T-helper 1 cell treated with Interleukin-12 subunit alpha and Interleukin-12 subunit beta and Interleukin-4 antibody, amounts not matched to agents 30 μg/mL and 1 μg/mL, for 36 hours (primary cell): Measurements from ENCODE around the gene FAM107A.

ENCODE experiments used
- H3K27ac Mint-ChIP-seq: one replicate; pipeline ENCODE4 v1.8.0; 2021; ENCODE audit warnings: mild to moderate bottlenecking, mixed read lengths
- H3K27me3 Mint-ChIP-seq: one replicate; pipeline ENCODE4 v1.8.0; 2021; ENCODE audit warnings: low read depth, mixed read lengths
- H3K36me3 Mint-ChIP-seq: one replicate; pipeline ENCODE4 v1.8.0; 2021; ENCODE audit warnings: low read depth, mixed read lengths
- H3K4me1 Mint-ChIP-seq: one replicate; pipeline ENCODE4 v1.8.0; 2021; ENCODE audit warnings: low read depth, mixed read lengths
- H3K4me3 Mint-ChIP-seq: one replicate; pipeline ENCODE4 v1.8.0; 2021; ENCODE audit warnings: mild to moderate bottlenecking, moderate library complexity, mixed read lengths
- H3K9me3 Mint-ChIP-seq: one replicate; pipeline ENCODE4 v1.8.0; 2021; ENCODE audit warnings: mixed read lengths

FAM107A gene

DNA sequence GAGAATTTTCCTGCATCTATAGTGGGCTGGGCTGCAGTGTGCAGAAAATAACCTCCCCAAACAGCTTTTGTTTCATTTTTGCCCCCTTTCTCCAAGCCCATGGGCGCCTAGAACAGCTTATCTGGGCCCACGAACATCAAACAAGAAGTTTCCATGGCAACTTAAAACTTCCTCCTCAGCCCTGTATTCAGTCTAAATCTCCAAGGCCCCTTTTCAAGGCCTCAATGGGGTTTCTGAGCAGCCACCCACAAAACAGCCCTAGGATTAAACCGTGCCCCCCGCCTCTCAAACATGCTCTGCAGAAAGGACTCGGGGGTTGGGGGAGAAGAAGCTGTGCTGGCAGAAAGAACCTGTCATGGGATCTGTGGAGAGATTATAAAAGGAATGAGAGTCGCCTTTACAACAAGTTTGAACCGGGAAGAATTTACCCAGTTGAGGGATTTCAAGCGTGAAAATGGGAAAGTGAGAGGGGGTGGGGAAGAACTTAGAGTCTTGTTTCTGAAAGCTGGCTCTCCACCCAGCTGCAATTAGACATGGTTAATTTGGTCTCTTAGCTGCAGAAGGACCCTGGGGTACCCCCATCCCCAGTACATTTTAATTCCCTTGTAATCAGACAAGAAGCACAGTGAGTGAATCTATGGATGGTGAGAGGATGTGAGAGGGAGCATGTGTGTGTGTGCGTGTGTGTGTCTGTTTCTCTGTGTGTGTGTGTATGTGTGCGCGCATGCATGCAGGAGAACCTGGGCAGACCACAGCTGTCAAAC lies 4.3 kb upstream of the FAM107A start:
- H3K36me3 Mint-ChIP-seq: no peaks in the 10 kb centered on the region
- peaks cover 41% of the 10 kb centered on the region for H3K27me3 Mint-ChIP-seq
- H3K27ac Mint-ChIP-seq: no peak overlapping the region
- H3K4me3 Mint-ChIP-seq: no peak overlapping the region
- no peaks in the 10 kb centered on the region for H3K9me3 Mint-ChIP-seq
- H3K4me1 Mint-ChIP-seq: peaks cover 14% of the 10 kb centered on the region

DNA sequence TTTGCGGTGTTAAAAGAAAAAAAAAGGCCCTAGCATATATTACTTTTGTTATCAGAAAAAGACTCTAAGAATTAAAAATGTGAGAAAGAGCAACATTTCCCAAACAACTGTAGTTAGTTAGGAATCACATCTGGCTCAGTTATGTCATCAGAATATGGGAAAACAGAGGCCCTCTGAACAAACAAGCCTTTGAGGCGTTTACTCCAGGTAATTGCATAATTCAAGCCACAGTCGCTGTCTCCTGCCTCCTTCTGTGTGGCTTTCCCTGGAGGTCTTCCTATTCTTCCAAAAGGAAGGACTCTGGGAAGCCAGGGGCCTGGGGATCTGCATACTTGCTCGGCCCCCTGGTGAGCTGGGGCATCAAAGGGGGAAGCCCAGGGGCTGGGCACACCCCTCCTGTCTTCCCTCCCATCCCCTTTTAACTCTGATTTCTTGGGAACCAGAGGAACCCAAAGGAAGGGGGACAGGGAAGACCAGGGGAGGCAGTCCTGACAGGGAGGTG lies 3.7 kb upstream of the FAM107A start:
- H3K27me3 Mint-ChIP-seq: peaks cover 34% of the 10 kb centered on the region
- no peak overlapping the region for H3K27ac Mint-ChIP-seq
- H3K4me1 Mint-ChIP-seq: peaks cover 10% of the 10 kb centered on the region
- H3K4me3 Mint-ChIP-seq: no peak overlapping the region
- H3K36me3 Mint-ChIP-seq: no peaks in the 10 kb centered on the region
- no peaks in the 10 kb centered on the region for H3K9me3 Mint-ChIP-seq

DNA sequence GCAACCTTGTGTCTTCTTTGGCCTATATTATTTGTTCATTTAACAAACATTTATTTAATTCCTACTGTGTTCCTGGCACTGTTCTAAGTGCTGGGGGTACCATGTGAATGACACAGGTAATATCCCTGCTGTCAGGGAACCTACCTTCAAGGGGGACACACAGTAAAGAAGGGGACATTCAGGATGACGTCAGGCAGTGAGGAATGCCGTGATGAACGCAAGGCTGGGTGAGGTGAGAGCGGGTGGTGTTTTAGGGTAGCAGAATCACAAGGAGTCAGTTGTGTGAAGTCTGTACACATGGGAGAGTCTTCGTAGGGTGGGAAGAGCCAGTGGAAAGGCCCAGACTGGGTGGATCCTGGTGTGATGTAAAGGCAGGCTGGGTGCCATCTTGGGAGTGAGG lies 1.7 kb upstream of the FAM107A start:
- peaks cover under 1% of the 10 kb centered on the region for H3K4me1 Mint-ChIP-seq
- H3K4me3 Mint-ChIP-seq: no peak overlapping the region
- no peak overlapping the region for H3K27ac Mint-ChIP-seq
- H3K27me3 Mint-ChIP-seq: peaks cover 15% of the 10 kb centered on the region
- H3K9me3 Mint-ChIP-seq: no peaks in the 10 kb centered on the region
- H3K36me3 Mint-ChIP-seq: no peaks in the 10 kb centered on the region

DNA sequence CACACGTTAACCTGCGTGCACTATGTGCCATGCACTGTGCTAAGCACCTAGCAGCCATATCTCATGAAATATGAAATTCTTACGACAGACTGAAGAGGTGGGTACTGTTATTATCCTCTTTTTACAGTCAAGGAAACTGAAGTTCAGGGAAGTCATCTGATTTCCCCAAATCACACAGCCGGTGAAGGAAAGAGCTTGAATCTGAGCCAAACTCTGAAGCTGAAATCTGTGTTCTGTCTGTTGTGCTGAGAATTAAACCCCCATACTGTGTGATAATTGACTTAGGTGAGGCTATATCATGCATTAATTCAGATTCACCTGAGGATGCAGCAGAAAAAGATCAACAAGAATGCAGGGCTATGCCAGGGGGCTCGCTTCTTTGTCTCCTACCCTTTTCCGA lies 475 bp downstream of the FAM107A start:
- H3K4me3 Mint-ChIP-seq: no peak overlapping the region
- H3K4me1 Mint-ChIP-seq: no peaks in the 10 kb centered on the region
- H3K9me3 Mint-ChIP-seq: no peaks in the 10 kb centered on the region
- H3K36me3 Mint-ChIP-seq: no peaks in the 10 kb centered on the region
- no peak overlapping the region for H3K27ac Mint-ChIP-seq
- peaks cover 13% of the 10 kb centered on the region for H3K27me3 Mint-ChIP-seq

DNA sequence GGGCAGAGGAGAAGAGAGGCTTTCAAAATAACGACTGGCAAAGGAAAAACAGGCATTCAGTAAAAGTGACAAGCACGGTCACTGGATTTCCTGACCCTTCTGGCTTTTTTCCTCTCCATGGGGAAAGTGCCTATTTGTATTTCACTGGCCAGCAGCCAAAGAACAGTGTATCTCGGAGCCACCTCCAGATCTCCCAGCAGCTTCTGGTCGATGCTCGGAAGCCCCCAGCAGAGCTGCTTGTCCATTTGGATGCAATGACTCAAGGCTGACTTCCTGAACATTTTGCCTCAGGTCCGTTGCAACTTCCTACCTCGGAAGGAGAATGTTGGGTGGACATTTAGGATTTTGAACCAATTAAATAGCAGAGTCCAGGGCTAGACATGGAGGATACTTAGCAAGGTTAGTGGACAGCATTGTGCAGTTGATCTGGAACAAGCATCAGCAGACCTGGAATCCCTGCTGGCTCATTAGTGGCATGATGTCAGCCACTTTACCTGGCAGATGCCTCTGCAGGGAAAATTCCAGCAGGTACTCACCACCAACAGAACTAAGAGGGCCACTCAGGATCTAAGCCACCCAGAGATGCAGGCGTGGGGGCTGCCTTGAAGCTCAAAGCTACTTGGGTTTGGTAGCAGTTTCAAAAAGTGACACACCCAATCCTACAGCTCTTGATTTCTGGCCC lies 1.1 kb downstream of the FAM107A start:
- peaks cover 8% of the 10 kb centered on the region for H3K27me3 Mint-ChIP-seq
- no peak overlapping the region for H3K27ac Mint-ChIP-seq
- no peaks in the 10 kb centered on the region for H3K4me1 Mint-ChIP-seq
- H3K4me3 Mint-ChIP-seq: no peak overlapping the region
- H3K9me3 Mint-ChIP-seq: no peaks in the 10 kb centered on the region
- H3K36me3 Mint-ChIP-seq: no peaks in the 10 kb centered on the region

DNA sequence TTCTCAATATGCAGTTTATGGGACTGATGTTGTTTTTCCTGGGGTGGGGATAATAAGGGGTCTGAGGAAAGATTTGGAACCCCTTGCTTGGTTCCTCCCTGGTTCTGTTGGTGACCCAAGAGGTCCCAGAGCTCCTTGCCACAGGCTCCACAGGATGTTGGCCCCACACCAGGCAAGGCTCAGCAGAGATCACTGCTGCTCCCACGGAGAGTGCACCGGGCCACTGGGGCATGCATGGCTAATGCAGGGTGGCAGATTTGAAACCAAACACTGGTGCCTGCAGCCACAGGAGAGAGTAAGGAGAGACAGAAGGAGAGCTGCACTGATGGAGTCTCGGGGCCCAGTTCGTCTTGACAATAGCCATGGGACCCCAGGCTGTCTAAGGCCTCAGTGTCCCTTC lies 2.5 kb downstream of the FAM107A start:
- Mint-ChIP-seq H3K27me3 (peaks cover 8% of the 10 kb centered on the region), H3K27ac (no peak overlapping the region), H3K4me3 (no peak overlapping the region), H3K9me3 (no peaks in the 10 kb centered on the region), H3K4me1 (no peaks in the 10 kb centered on the region), H3K36me3 (no peaks in the 10 kb centered on the region)

DNA sequence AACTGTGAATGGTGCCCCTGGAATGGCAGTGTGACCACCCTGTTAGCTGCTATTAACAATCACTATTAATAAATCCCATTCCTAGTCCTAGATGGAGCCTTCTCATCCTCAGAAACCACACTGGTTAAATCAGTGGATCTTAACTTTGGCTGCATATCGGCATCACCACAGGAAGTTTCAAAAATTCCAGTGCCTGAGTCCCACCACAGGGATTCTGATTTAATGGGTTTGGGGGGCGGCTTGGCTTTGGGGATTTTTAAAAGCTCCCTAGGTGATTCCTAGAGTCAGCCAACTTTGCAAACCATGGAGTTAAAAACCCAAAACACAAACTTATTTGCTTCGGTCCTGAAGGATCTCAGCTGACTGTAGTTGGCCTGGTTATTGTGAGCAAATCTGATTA lies 3.1 kb downstream of the FAM107A start:
- H3K4me1 Mint-ChIP-seq: no peaks in the 10 kb centered on the region
- H3K36me3 Mint-ChIP-seq: no peaks in the 10 kb centered on the region
- peaks cover 8% of the 10 kb centered on the region for H3K27me3 Mint-ChIP-seq
- no peak overlapping the region for H3K27ac Mint-ChIP-seq
- H3K4me3 Mint-ChIP-seq: no peak overlapping the region
- no peaks in the 10 kb centered on the region for H3K9me3 Mint-ChIP-seq

DNA sequence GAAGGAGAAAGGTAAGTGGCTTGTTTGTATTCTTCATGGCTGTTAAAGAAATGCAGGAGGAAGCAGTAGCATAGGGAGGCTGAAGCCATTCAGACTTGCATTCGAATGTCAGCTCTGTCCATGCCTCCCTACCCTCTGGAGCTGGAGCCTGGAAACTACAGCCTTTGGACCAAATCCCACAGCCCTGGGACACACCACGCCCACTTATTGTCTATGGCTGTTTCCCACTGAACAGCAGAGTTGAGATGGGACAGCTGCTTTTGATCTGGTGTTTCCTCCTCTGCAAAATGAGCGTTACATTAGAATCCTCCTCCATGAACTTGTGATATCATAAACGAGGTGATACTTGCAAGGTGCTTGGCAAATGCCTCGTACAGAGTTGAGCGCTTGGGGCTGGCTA lies 3.6 kb downstream of the FAM107A start:
- no peaks in the 10 kb centered on the region for H3K36me3 Mint-ChIP-seq
- H3K27ac Mint-ChIP-seq: no peak overlapping the region
- peaks cover 3% of the 10 kb centered on the region for H3K4me1 Mint-ChIP-seq
- H3K9me3 Mint-ChIP-seq: no peaks in the 10 kb centered on the region
- H3K4me3 Mint-ChIP-seq: no peak overlapping the region
- peaks cover 3% of the 10 kb centered on the region for H3K27me3 Mint-ChIP-seq

DNA sequence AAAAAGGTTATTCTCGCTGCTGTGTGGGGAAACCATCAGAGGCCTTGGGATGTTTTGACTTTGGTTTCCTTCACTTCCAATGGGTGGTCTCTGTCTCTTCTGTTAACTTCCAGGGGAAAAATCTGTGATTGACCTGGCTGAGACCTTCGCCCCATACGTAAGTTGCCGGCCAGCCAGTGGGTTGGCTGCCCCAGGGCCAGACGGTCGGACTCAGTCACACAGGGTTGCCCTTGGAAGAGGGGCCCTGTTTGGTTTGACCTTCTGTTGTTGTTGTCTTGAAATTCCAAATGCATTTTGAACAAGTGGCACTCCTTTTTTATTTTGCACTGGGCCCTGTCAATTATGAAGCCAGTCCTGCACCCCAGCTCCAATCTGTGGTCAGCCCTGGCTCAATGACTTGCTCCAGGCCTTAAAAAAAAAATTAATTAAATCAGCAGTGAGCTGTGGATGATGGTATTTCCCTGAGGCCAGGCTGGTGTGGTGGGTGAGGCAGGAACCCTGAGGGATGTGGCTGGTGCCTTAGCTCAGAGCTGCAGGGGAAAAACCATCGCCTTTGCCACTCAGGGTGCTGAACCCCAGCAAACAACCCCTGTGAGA lies 4.5 kb downstream of the FAM107A start:
- Mint-ChIP-seq H3K27ac (no peak overlapping the region), H3K4me1 (peaks cover 4% of the 10 kb centered on the region), H3K27me3 (peaks cover 3% of the 10 kb centered on the region), H3K9me3 (no peaks in the 10 kb centered on the region), H3K4me3 (no peak overlapping the region), H3K36me3 (no peaks in the 10 kb centered on the region)

DNA sequence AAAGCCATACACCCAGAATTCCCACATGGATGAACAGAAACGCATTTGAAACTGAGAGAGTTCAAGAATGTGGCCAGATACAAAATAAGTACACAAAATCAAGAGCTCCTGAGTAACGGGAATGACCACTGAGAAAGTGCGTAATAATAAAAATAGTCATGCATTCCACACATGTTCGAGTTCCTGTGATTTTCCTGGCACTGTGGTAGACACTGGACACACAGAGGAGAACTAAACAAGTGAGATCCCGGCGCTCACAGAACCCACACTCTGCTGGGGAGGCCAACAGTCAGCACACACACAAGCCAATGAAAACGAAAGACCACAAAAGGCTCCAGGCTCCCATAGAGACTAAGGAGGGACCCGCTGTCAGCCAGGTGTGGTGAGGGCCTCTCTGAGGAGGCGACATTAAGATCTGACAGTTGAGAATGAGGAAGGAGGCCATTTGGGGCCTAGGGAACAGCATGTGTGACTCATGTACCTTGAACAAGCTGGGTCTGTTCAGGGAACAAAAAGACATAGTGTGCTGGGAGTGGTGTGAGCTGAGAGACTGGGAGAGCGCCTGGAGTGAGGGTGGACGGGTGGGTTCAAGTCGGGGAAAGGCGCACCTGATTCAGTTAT lies 5.1 kb downstream of the FAM107A start:
- H3K9me3 Mint-ChIP-seq: no peaks in the 10 kb centered on the region
- no peaks in the 10 kb centered on the region for H3K36me3 Mint-ChIP-seq
- H3K27me3 Mint-ChIP-seq: peaks cover 3% of the 10 kb centered on the region
- no peak overlapping the region for H3K27ac Mint-ChIP-seq
- peaks cover 4% of the 10 kb centered on the region for H3K4me1 Mint-ChIP-seq
- H3K4me3 Mint-ChIP-seq: no peak overlapping the region

DNA sequence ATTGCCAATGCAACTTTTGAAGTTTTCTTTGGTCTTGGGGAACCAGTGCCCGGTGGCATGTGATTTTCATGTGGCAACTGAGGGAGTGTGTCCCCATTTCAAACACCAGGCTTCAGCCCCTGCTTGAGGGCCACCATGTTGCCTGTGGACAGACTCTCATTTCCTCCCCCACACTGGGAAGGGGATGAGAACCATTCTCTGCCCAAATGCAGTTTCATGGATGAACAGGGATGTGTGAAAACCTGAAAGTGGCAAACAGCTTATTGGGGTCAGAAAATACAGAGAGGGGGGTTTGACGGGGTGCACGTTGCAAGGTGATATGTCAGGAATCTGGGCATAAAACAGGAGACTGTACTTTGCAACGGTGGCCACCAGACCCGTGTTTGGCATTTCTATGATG lies 6.3 kb downstream of the FAM107A start:
- Mint-ChIP-seq H3K4me1 (peaks cover 4% of the 10 kb centered on the region), H3K9me3 (no peaks in the 10 kb centered on the region), H3K27ac (no peak overlapping the region), H3K36me3 (no peaks in the 10 kb centered on the region), H3K27me3 (peaks cover 3% of the 10 kb centered on the region), H3K4me3 (no peak overlapping the region)

DNA sequence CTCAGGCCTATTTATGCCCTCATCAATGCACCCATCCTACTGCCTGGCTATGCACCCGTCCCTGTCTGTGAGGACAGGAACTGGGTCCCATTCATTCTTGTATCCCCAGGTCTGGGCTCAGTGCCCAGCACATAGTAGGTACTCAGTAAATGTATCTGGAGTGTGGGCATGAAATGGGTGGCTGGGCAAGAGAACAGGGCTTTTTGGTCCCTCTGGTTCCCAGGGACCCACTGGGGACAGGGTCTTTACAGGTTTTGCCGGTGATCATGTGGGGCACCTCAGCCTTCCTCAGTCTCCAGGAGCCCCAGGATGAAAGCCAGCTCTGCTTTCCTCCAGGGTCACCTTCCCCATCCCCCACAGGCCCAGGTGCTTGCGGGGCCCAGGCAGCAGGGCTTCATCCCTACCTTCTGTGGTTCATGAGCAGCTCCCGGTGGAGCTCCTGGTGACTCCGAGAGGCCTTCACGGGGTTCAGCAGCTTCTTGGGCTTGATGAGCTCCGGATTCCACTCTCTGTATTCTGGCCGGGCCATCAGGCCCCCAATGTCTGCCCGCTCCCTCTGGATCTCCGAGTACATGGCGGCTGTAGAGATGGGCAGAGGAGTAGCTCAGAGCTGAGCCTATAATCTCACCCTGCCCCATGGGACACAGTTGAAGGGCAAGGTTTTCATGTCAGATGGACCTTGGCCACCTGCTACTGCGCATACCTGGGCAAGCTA lies 7.7 kb downstream of the FAM107A start:
- H3K4me1 Mint-ChIP-seq: peaks cover 4% of the 10 kb centered on the region
- peaks cover 3% of the 10 kb centered on the region for H3K27me3 Mint-ChIP-seq
- H3K27ac Mint-ChIP-seq: no peak overlapping the region
- H3K36me3 Mint-ChIP-seq: no peaks in the 10 kb centered on the region
- no peak overlapping the region for H3K4me3 Mint-ChIP-seq
- H3K9me3 Mint-ChIP-seq: no peaks in the 10 kb centered on the region

DNA sequence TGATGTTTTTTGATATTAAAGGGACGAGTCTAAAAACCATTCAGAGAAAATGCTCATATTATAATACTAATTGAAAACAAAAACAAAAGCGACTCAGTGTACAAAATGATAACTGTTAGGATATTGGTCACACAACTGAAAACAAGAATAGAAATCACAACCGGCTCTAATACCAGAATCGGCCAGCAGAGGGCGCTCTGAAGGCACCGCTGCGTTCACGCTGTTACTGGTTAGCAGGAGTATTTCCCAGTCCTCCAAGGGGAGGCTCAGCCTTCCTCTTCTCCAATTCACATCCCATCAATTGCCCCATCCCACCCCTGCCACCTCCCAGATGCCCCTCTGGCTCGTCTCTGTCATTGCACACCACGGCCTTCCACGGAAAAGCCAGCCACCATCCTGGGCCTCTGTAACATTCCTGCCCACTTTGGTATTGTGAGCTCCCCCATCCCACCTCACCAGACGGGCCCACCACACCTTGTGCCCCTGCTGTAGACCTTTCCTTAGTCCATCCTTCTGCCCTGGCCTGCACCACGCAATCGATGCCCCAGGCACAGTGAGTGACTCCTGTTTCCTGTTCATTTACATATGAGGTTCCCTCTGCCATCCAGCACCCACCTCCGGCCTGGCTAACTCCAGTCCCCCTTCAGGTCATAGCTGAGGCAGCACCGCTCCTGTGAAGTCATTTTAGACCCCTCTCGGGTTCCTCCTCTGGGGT lies 8.5 kb downstream of the FAM107A start:
- Mint-ChIP-seq H3K36me3 (no peaks in the 10 kb centered on the region), H3K27ac (no peak overlapping the region), H3K4me1 (peaks cover 4% of the 10 kb centered on the region), H3K9me3 (no peaks in the 10 kb centered on the region), H3K27me3 (peaks cover under 1% of the 10 kb centered on the region), H3K4me3 (peak overlapping the region; percentile 39)

DNA sequence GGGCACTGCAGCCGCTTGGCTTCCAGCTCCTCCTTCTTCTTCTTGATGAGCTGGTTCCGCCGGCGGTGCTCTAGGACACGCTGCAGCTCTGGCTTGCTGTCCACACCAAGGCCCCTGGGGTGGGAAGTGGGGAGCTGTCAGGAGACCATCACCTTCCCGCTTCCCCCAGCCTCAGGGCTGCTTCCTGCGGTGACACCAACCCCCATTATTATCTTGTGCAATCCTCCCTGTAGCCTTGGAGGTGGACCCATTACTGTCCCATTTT lies 10.0 kb downstream of the FAM107A start:
- H3K27me3 Mint-ChIP-seq: peaks cover 5% of the 10 kb centered on the region
- H3K36me3 Mint-ChIP-seq: no peaks in the 10 kb centered on the region

More for the DNA sequence above, 10.0 kb downstream of the FAM107A start:
- Mint-ChIP-seq H3K9me3 (no peaks in the 10 kb centered on the region), H3K4me1 (peaks cover 4% of the 10 kb centered on the region), H3K4me3 (no peak overlapping the region), H3K27ac (no peak overlapping the region)
